ENCODE data around the gene UPK1B.

UPK1B gene

GRCh38 chr3:119184796-119185570, 11.6 kb downstream of the UPK1B start:
- no peak for DNase-seq (ENCODE audit: extremely low spot score)
- POLR2A ChIA-PET: no interaction called here
- CTCF ChIA-PET: no interaction called here
- TF ChIP-seq LEF1 (IDR thresholded peaks at IDR 0.05; ENCODE audit: borderline replicate concordance) (no peak), SUZ12 (IDR thresholded peaks at IDR 0.05) (no peak), ARNT (IDR thresholded peaks at IDR 0.05) (no peak), ZNF384 (IDR thresholded peaks at IDR 0.05) (no peak), PKNOX1 (IDR thresholded peaks at IDR 0.05) (no peak), FOXK2 (IDR thresholded peaks at IDR 0.05) (no peak), FOXM1 (IDR thresholded peaks at IDR 0.05; ENCODE audit: borderline replicate concordance) (no peak)

GRCh38 chr3:119187266-119187665, 13.9 kb downstream of the UPK1B start:
- CTCF ChIA-PET: no interaction called here
- no peak for TF ChIP-seq SUZ12 (IDR thresholded peaks at IDR 0.05)
- no peak for TF ChIP-seq ZNF384 (IDR thresholded peaks at IDR 0.05)
- TF ChIP-seq FOXK2 (IDR thresholded peaks at IDR 0.05): no peak
- TF ChIP-seq FOXM1 (IDR thresholded peaks at IDR 0.05; ENCODE audit: borderline replicate concordance): no peak
- no peak for TF ChIP-seq NFRKB (IDR thresholded peaks at IDR 0.05)
- no peak for TF ChIP-seq BHLHE40 (IDR thresholded peaks at IDR 0.05; ENCODE audit: borderline replicate concordance)
- TF ChIP-seq LEF1 (IDR thresholded peaks at IDR 0.05; ENCODE audit: borderline replicate concordance): no peak
- POLR2A ChIA-PET: no interaction called here
- DNase-seq (ENCODE audit: extremely low spot score): no peak

DNA sequence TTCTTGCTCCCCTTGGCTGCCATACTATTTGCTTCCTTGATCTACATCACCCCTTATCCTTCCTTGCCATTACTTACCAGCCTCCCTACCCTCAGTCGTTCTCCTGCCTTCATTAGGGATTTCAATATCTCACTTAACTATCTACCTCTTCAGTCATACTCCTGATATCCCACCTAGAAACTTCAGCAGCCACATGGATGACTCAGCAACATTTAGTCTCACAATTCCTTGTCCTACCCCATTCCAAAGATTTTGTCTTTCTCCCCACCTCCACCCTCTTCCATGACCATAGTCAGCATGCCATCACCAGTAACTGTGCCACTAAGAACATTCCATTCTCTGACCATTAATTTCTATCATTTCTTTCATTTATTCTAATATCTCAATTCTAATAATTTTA, 18.4 kb downstream of the UPK1B start:
- DNase-seq (ENCODE audit: extremely low spot score): no peak
- TF ChIP-seq TARDBP (IDR thresholded peaks at IDR 0.05) (no peak), PKNOX1 (IDR thresholded peaks at IDR 0.05) (no peak), ZNF384 (IDR thresholded peaks at IDR 0.05) (no peak), SP1 (IDR thresholded peaks at IDR 0.05) (no peak), CTBP1 (IDR thresholded peaks at IDR 0.05; ENCODE audit: borderline replicate concordance) (no peak), NFRKB (IDR thresholded peaks at IDR 0.05) (no peak), LEF1 (IDR thresholded peaks at IDR 0.05; ENCODE audit: borderline replicate concordance) (no peak), SUZ12 (IDR thresholded peaks at IDR 0.05) (no peak), FOXK2 (IDR thresholded peaks at IDR 0.05) (no peak), BHLHE40 (IDR thresholded peaks at IDR 0.05; ENCODE audit: borderline replicate concordance) (no peak), FOXM1 (IDR thresholded peaks at IDR 0.05; ENCODE audit: borderline replicate concordance) (no peak), L3MBTL2 (conservative IDR thresholded peaks at IDR 0.05) (no peak), ELF4 (IDR thresholded peaks at IDR 0.05) (no peak), HDGF (IDR thresholded peaks at IDR 0.05; ENCODE audit: borderline replicate concordance) (no peak)
- CTCF ChIA-PET: no interaction called here
- POLR2A ChIA-PET: no interaction called here

- no peak for TF ChIP-seq ELF4 (IDR thresholded peaks at IDR 0.05)
- no peak for TF ChIP-seq ARNT (IDR thresholded peaks at IDR 0.05)
- no peak for TF ChIP-seq BHLHE40 (IDR thresholded peaks at IDR 0.05; ENCODE audit: borderline replicate concordance)
- TF ChIP-seq LEF1 (IDR thresholded peaks at IDR 0.05; ENCODE audit: borderline replicate concordance): no peak
- TF ChIP-seq FOXA1 (IDR thresholded peaks at IDR 0.05): no peak
- TF ChIP-seq HDGF (IDR thresholded peaks at IDR 0.05; ENCODE audit: borderline replicate concordance): no peak
- TF ChIP-seq ZNF384 (IDR thresholded peaks at IDR 0.05): no peak
- TF ChIP-seq TARDBP (IDR thresholded peaks at IDR 0.05): no peak
- TF ChIP-seq L3MBTL2 (conservative IDR thresholded peaks at IDR 0.05): no peak
- no peak for TF ChIP-seq FOXM1 (IDR thresholded peaks at IDR 0.05; ENCODE audit: borderline replicate concordance)
- no peak for TF ChIP-seq NFRKB (IDR thresholded peaks at IDR 0.05)
- TF ChIP-seq FOXK2 (IDR thresholded peaks at IDR 0.05): no peak
- TF ChIP-seq PKNOX1 (IDR thresholded peaks at IDR 0.05): no peak
- TF ChIP-seq CTBP1 (IDR thresholded peaks at IDR 0.05; ENCODE audit: borderline replicate concordance): no peak
- no peak for TF ChIP-seq SUZ12 (IDR thresholded peaks at IDR 0.05)
- no peak for TF ChIP-seq SP1 (IDR thresholded peaks at IDR 0.05)
- POLR2A ChIA-PET: no interaction called here
- CTCF ChIA-PET: no interaction called here
- DNase-seq (ENCODE audit: extremely low spot score): no peak
These were observed 21.1 kb downstream of the UPK1B start for GRCh38 chr3:119194237-119195150.

GRCh38 chr3:119195151-119195476, 21.7 kb downstream of the UPK1B start:
- POLR2A ChIA-PET: no interaction called here
- CTCF ChIA-PET: no interaction called here
- no peak for TF ChIP-seq SP1 (IDR thresholded peaks at IDR 0.05)
- no peak for TF ChIP-seq TARDBP (IDR thresholded peaks at IDR 0.05)
- no peak for TF ChIP-seq BHLHE40 (IDR thresholded peaks at IDR 0.05; ENCODE audit: borderline replicate concordance)
- TF ChIP-seq LEF1 (IDR thresholded peaks at IDR 0.05; ENCODE audit: borderline replicate concordance): no peak
- TF ChIP-seq HDGF (IDR thresholded peaks at IDR 0.05; ENCODE audit: borderline replicate concordance): no peak
- no peak for TF ChIP-seq ELF4 (IDR thresholded peaks at IDR 0.05)
- no peak for TF ChIP-seq ARNT (IDR thresholded peaks at IDR 0.05)
- TF ChIP-seq NFRKB (IDR thresholded peaks at IDR 0.05): no peak
- no peak for TF ChIP-seq ZNF384 (IDR thresholded peaks at IDR 0.05)
- no peak for TF ChIP-seq SUZ12 (IDR thresholded peaks at IDR 0.05)
- no peak for TF ChIP-seq CTBP1 (IDR thresholded peaks at IDR 0.05; ENCODE audit: borderline replicate concordance)
- TF ChIP-seq L3MBTL2 (conservative IDR thresholded peaks at IDR 0.05): no peak
- no peak for TF ChIP-seq FOXM1 (IDR thresholded peaks at IDR 0.05; ENCODE audit: borderline replicate concordance)
- no peak for TF ChIP-seq FOXA1 (IDR thresholded peaks at IDR 0.05)
- TF ChIP-seq PKNOX1 (IDR thresholded peaks at IDR 0.05): no peak
- no peak for TF ChIP-seq FOXK2 (IDR thresholded peaks at IDR 0.05)
- DNase-seq (ENCODE audit: extremely low spot score): no peak
